ENCODE measurements around the gene SERTAD1. TPM values are rescaled to one million over a fixed set of nuclear protein-coding genes. Genes with fewer than 3 reads are reported as not detected.

SERTAD1 gene
- polyA plus RNA-seq, 1 of the 3 experiments (the other 2 are of a cell fraction) = 10.4 TPM

- H3K9ac ChIP-seq = peak overlapping the region; percentile 90
- peak overlapping the region; percentile 30 to 67 for H3K4me3 ChIP-seq (ENCODE audit: low read depth in 2 of 2, low read length in 1 of 2)
- no peaks in the 10 kb centered on the region for H3K9me2 ChIP-seq
- H3K4me1 ChIP-seq (ENCODE audit: control insufficient read depth in 1 of 2, insufficient read depth in 2 of 2, low read depth in 1 of 2, low read length in 1 of 2) = peaks cover 5 to 11% of the 10 kb centered on the region in 2 experiments; a peak in 3 of 4 replicates
- peaks cover 30% of the 10 kb centered on the region for H3F3A ChIP-seq (replicated peaks; ENCODE audit: insufficient read depth)
- no peaks in the 10 kb centered on the region for H3K36me3 ChIP-seq (replicated peaks in 1 of 2; ENCODE audit: control insufficient read depth in 1 of 2, insufficient read depth in 2 of 2, low read length in 1 of 2)
- no peaks in the 10 kb centered on the region for H4K20me1 ChIP-seq (ENCODE audit: insufficient read depth)
- H3K27me3 ChIP-seq (ENCODE audit: insufficient read depth) = no peaks in the 10 kb centered on the region
- peak overlapping the region; percentile 84 to 96 for H3K27ac ChIP-seq (ENCODE audit: low read depth in 2 of 2, low read length in 1 of 2)
- 0 out of 2 replicates have a peak, but pooled peaks cover 5% of the 10 kb centered on the region for H3K79me2 ChIP-seq (ENCODE audit: insufficient read depth)
- peak overlapping the region; percentile 87 for H3K4me2 ChIP-seq
- H3K9me3 ChIP-seq = no peaks in the 10 kb centered on the region
- peak overlapping the region; percentile 96 for H2AFZ ChIP-seq (ENCODE audit: low read depth)
- CTCF ChIA-PET = interaction anchor here (0.9 to 1.8 kb wide), 6 partner anchors 9 to 201 kb away, joined by 3 to 6 read pairs (median 4); no protein-coding TSS in a partner anchor
- POLR2A ChIA-PET = interaction anchor here (1.6 kb wide), 1 partner anchor 9 kb away, joined by 7 read pairs; no protein-coding TSS in a partner anchor
- peak; percentile 95 for DNase-seq
- 8% methylated on average over 37 of the region's 50 CpGs for WGBS (ENCODE audit: low lambda C conversion rate)
- TF ChIP-seq, protein P1, sequence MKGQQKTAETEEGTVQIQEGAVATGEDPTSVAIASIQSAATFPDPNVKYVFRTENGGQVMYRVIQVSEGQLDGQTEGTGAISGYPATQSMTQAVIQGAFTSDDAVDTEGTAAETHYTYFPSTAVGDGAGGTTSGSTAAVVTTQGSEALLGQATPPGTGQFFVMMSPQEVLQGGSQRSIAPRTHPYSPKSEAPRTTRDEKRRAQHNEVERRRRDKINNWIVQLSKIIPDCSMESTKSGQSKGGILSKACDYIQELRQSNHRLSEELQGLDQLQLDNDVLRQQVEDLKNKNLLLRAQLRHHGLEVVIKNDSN (IDR thresholded peaks at IDR 0.05; ENCODE audit: borderline replicate concordance, low read depth) = no peak
- TF ChIP-seq MEF2A (IDR thresholded peaks at IDR 0.05; ENCODE audit: borderline replicate concordance, low read depth) (no peak), NRF1 (IDR thresholded peaks at IDR 0.05; ENCODE audit: low read depth, low read length) (no peak), NFIC (IDR thresholded peaks at IDR 0.05; ENCODE audit: borderline replicate concordance) (peak; percentile 49), ELF1 (IDR thresholded peaks at IDR 0.05) (no peak), EP300 (IDR thresholded peaks at IDR 0.05; ENCODE audit: borderline replicate concordance in 1 of 2, low read depth in 1 of 2, low read length in 1 of 2) (no peak), RFX5 (IDR thresholded peaks at IDR 0.05; ENCODE audit: low read length) (no peak), TCF12 (IDR thresholded peaks at IDR 0.05) (no peak; the same call in 1 of the 2 replicates), TEAD4 (IDR thresholded peaks at IDR 0.05; ENCODE audit: borderline replicate concordance, insufficient read depth) (peak; percentile 42; the same call in 1 of the 2 replicates), YY1 (IDR thresholded peaks at IDR 0.05; ENCODE audit: low read depth) (peak; percentile 69; the same call in 1 of the 2 replicates), TAF1 (IDR thresholded peaks at IDR 0.05; ENCODE audit: borderline replicate concordance, low read depth, low read length) (peak; percentile 83), IRF3 (IDR thresholded peaks at IDR 0.05; ENCODE audit: low read depth, low read length) (no peak), SIN3A (IDR thresholded peaks at IDR 0.05; ENCODE audit: borderline replicate concordance, low read depth, low read length) (0 out of 2 replicates have a peak, but pooled peaks have one; percentile 9), RAD21 (IDR thresholded peaks at IDR 0.05; ENCODE audit: low read length) (no peak; the same call in 1 of the 2 replicates), RXRA (IDR thresholded peaks at IDR 0.05; ENCODE audit: borderline replicate concordance, low read depth) (no peak), REST (IDR thresholded peaks at IDR 0.05; ENCODE audit: low read depth, low read length) (peak; percentile 39; the same call in 1 of the 2 replicates), ZBTB33 (IDR thresholded peaks at IDR 0.05; ENCODE audit: borderline replicate concordance, low read depth) (no peak), EZH2phosphoT487 (IDR thresholded peaks at IDR 0.05; ENCODE audit: borderline replicate concordance, low read depth) (no peak)
- TF ChIP-seq, protein P2, sequence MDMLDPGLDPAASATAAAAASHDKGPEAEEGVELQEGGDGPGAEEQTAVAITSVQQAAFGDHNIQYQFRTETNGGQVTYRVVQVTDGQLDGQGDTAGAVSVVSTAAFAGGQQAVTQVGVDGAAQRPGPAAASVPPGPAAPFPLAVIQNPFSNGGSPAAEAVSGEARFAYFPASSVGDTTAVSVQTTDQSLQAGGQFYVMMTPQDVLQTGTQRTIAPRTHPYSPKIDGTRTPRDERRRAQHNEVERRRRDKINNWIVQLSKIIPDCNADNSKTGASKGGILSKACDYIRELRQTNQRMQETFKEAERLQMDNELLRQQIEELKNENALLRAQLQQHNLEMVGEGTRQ (IDR thresholded peaks at IDR 0.05; ENCODE audit: borderline replicate concordance, low read depth, low read length) = no peak
- TF ChIP-seq, protein P3, sequence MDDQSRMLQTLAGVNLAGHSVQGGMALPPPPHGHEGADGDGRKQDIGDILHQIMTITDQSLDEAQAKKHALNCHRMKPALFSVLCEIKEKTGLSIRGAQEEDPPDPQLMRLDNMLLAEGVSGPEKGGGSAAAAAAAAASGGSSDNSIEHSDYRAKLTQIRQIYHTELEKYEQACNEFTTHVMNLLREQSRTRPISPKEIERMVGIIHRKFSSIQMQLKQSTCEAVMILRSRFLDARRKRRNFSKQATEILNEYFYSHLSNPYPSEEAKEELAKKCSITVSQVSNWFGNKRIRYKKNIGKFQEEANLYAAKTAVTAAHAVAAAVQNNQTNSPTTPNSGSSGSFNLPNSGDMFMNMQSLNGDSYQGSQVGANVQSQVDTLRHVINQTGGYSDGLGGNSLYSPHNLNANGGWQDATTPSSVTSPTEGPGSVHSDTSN (IDR thresholded peaks at IDR 0.05) = 0 out of 2 replicates have a peak, but pooled peaks have one; percentile 2
Observed at GRCh38 chr19:40433391-40434216, 7.8 kb upstream of the SERTAD1 start.
